ENCODE measurements around the gene DNASE1L3. TPM values are rescaled to one million over a fixed set of nuclear protein-coding genes. Genes with fewer than 3 reads are reported as not detected.

DNASE1L3 gene
- total RNA-seq, 1 experiment from 2014 or later, result 0.36 TPM

GRCh38 chr3:58173669-58174398 is 36.9 kb downstream of the DNASE1L3 start:
- Histone ChIP-seq H3F3A (ENCODE audit: low read length, unreplicated experiment) (peaks cover 9% of the 10 kb centered on the region), H2AFZ (ENCODE audit: low read length) (no peak overlapping the region), H3K79me2 (ENCODE audit: low read length) (no peaks in the 10 kb centered on the region), H3K27me3 (ENCODE audit: low read length) (no peaks in the 10 kb centered on the region), H4K20me1 (ENCODE audit: low read length) (no peaks in the 10 kb centered on the region), H3K9ac (ENCODE audit: low read length) (no peak overlapping the region), H3K27ac (ENCODE audit: low read length) (no peak overlapping the region), H3K9me3 (ENCODE audit: low read length) (no peaks in the 10 kb centered on the region), H3K4me1 (ENCODE audit: insufficient read depth, low read length) (peaks cover 24% of the 10 kb centered on the region), H3K9me2 (replicated peaks; ENCODE audit: low read length) (no peaks in the 10 kb centered on the region), H3K4me2 (ENCODE audit: low read length) (no peak overlapping the region), H3K4me3 (ENCODE audit: low read length) (no peak overlapping the region), H3K36me3 (ENCODE audit: low read depth, low read length) (peaks cover 31% of the 10 kb centered on the region)
- no TSS peak for BruUV-seq (replicated peaks)
- POLR2A ChIA-PET (ENCODE audit: unreplicated experiment), result no interaction called here
- intact Hi-C loops (cut with micrococcal nuclease), result no loop called here
- peak; percentile 55 for DNase-seq
- peak; percentile 25 for ATAC-seq
- CTCF ChIA-PET, result interaction anchor here (0.6 kb wide), 1 partner anchor 10 kb away, joined by 8 read pairs; no protein-coding TSS in a partner anchor
- TF ChIP-seq CTCF (conservative IDR thresholded peaks at IDR 0.05; ENCODE audit: low read depth, low read length) (peak; percentile 68), EZH2phosphoT487 (IDR thresholded peaks at IDR 0.05; ENCODE audit: borderline replicate concordance, low read length) (no peak)

- H4K20me1 ChIP-seq (ENCODE audit: low read length), result no peaks in the 10 kb centered on the region
- H3K4me2 ChIP-seq (ENCODE audit: low read length), result no peak overlapping the region
- peak; percentile 0; the same call in 1 of the 2 replicates for ATAC-seq
- no peak for DNase-seq
- H3K9ac ChIP-seq (ENCODE audit: low read length), result no peak overlapping the region
- peaks cover 38% of the 10 kb centered on the region for H3K36me3 ChIP-seq (ENCODE audit: low read depth, low read length)
- ChIA-PET POLR2A (ENCODE audit: unreplicated experiment) (no interaction called here), CTCF (interaction anchor here (0.6 kb wide), 1 partner anchor 10 kb away, joined by 8 read pairs; no protein-coding TSS in a partner anchor)
- H3K4me3 ChIP-seq (ENCODE audit: low read length), result no peak overlapping the region
- H3K79me2 ChIP-seq (ENCODE audit: low read length), result no peaks in the 10 kb centered on the region
- no peaks in the 10 kb centered on the region for H3K9me3 ChIP-seq (ENCODE audit: low read length)
- no peak for TF ChIP-seq EZH2 (IDR thresholded peaks at IDR 0.05; ENCODE audit: low read length, unreplicated experiment)
- no peak for TF ChIP-seq CTCF (conservative IDR thresholded peaks at IDR 0.05; ENCODE audit: low read depth, low read length)
- no peak for TF ChIP-seq EZH2phosphoT487 (IDR thresholded peaks at IDR 0.05; ENCODE audit: borderline replicate concordance, low read length)
- BruUV-seq (replicated peaks), result no TSS peak
- H3K9me2 ChIP-seq (replicated peaks; ENCODE audit: low read length), result no peaks in the 10 kb centered on the region
- H2AFZ ChIP-seq (ENCODE audit: low read length), result no peak overlapping the region
- H3K4me1 ChIP-seq (ENCODE audit: insufficient read depth, low read length), result peaks cover 18% of the 10 kb centered on the region
- peaks cover 12% of the 10 kb centered on the region for H3F3A ChIP-seq (ENCODE audit: low read length, unreplicated experiment)
- no peaks in the 10 kb centered on the region for H3K27me3 ChIP-seq (ENCODE audit: low read length)
- intact Hi-C loops (cut with micrococcal nuclease), result no loop called here
- H3K27ac ChIP-seq (ENCODE audit: low read length), result no peak overlapping the region
Observed at GRCh38 chr3:58173029-58173668, 37.6 kb downstream of the DNASE1L3 start.

- H2AFZ ChIP-seq (ENCODE audit: low read length), result no peak overlapping the region
- no peak for DNase-seq
- no peaks in the 10 kb centered on the region for H3K9me2 ChIP-seq (replicated peaks; ENCODE audit: low read length)
- ChIA-PET POLR2A (ENCODE audit: unreplicated experiment) (no interaction called here), CTCF (interaction anchor here (0.5 kb wide), 1 partner anchor 127 kb away, joined by 5 read pairs; no protein-coding TSS in a partner anchor)
- no peak for TF ChIP-seq CTCF (conservative IDR thresholded peaks at IDR 0.05; ENCODE audit: low read depth, low read length)
- TF ChIP-seq EZH2 (IDR thresholded peaks at IDR 0.05; ENCODE audit: low read length, unreplicated experiment), result no peak
- no peak for TF ChIP-seq EZH2phosphoT487 (IDR thresholded peaks at IDR 0.05; ENCODE audit: borderline replicate concordance, low read length)
- intact Hi-C loops (cut with micrococcal nuclease), result no loop called here
- H3K27ac ChIP-seq (ENCODE audit: low read length), result no peak overlapping the region
- H3K9me3 ChIP-seq (ENCODE audit: low read length), result no peaks in the 10 kb centered on the region
- H3K4me2 ChIP-seq (ENCODE audit: low read length), result no peak overlapping the region
- H3K79me2 ChIP-seq (ENCODE audit: low read length), result no peaks in the 10 kb centered on the region
- BruUV-seq (replicated peaks), result no TSS peak
- H3K4me1 ChIP-seq (ENCODE audit: insufficient read depth, low read length), result peaks cover 14% of the 10 kb centered on the region
- no peak for ATAC-seq
- H3K4me3 ChIP-seq (ENCODE audit: low read length), result no peak overlapping the region
- H3K27me3 ChIP-seq (ENCODE audit: low read length), result no peaks in the 10 kb centered on the region
- H4K20me1 ChIP-seq (ENCODE audit: low read length), result no peaks in the 10 kb centered on the region
- peaks cover 12% of the 10 kb centered on the region for H3F3A ChIP-seq (ENCODE audit: low read length, unreplicated experiment)
- H3K9ac ChIP-seq (ENCODE audit: low read length), result no peak overlapping the region
- H3K36me3 ChIP-seq (ENCODE audit: low read depth, low read length), result peaks cover 54% of the 10 kb centered on the region
Observed at GRCh38 chr3:58171126-58171525, 39.6 kb downstream of the DNASE1L3 start.

All from PC-3 (cell line).